Breast epithelium (tissue), 4 donors: ENCODE results near the gene CIT. TPM values are rescaled to one million over a fixed set of nuclear protein-coding genes. Genes with fewer than 3 reads are reported as not detected.

Experiments used
- DNase-seq, 2 donors: peaks; one replicate each; pipeline ENCODE4 v3.0.0-alpha.2; 2019; ENCODE audit warnings: low spot score in 2 of 2
- H3K27ac ChIP-seq, 2 donors: fragments of 200-600 bp; sonication (generic) in 1 of 2; one replicate each; pipeline ENCODE4 v1.5.1; 2016 to 2019; ENCODE audit warnings: mild to moderate bottlenecking in 1 of 2
- H3K27me3 ChIP-seq, 2 donors: fragments of 200-600 bp; sonication (generic) in 1 of 2; one replicate each; pipeline versions ENCODE4 v1.5.1 to v1.6.0; 2017 to 2019; ENCODE audit warnings: control low read depth in 1 of 2, mild to moderate bottlenecking in 1 of 2
- H3K36me3 ChIP-seq: fragments of 200-600 bp; one replicate; pipeline ENCODE4 v1.5.1; 2019
- H3K4me1 ChIP-seq, 2 donors: fragments of 200-600 bp; sonication (generic); one replicate each; pipeline ENCODE4 v1.5.1; 2016 to 2019; ENCODE audit warnings: control low read depth in 1 of 2
- H3K4me3 ChIP-seq, 3 donors: fragments of 200-600 bp; sonication (generic); 1 replicate in 2 of 3; 2 replicates in 1 of 3; pipeline ENCODE4 v1.5.1; 2016 to 2019; ENCODE audit warnings: mild to moderate bottlenecking in 3 of 3, moderate library complexity in 2 of 3
- H3K9me3 ChIP-seq, 2 donors: fragments of 200-600 bp; sonication (generic) in 1 of 2; one replicate each; pipeline ENCODE4 v1.5.1; 2016 to 2019; ENCODE audit warnings: control low read depth in 1 of 2
- POLR2A ChIP-seq: fragments of 450-650 bp; IDR thresholded peaks from one replicate; pipeline ENCODE4 v1.6.1; 2016; ENCODE audit warnings: antibody characterized with exemption, mild to moderate bottlenecking, moderate library complexity
- POLR2AphosphoS5 ChIP-seq, 3 donors: sonication (generic); formaldehyde crosslinking; IDR thresholded peaks; one replicate each; pipeline ENCODE4 v1.6.1; 2017; ENCODE audit warnings: antibody characterized with exemption in 3 of 3
- intact Hi-C: fragments of 100-400 bp; cut with DNase I; formaldehyde crosslinking; loops from one replicate; pipeline ENCODE4 v1.15.1; 2023; ENCODE audit warnings: low total_unique reads
- total RNA-seq, 3 donors: library from RNA; depleted of rRNA; stranded (reverse); fragments of >200 nt; gene quantifications; one replicate each; pipeline ENCODE4 v1.1.0, GENCODE V29; 2016
- TF ChIP-seq, protein P1 (sequence below), 3 donors: fragments of 450-650 bp; IDR thresholded peaks; one replicate each; pipeline ENCODE4 v1.5.1; 2016 to 2017; ENCODE audit warnings: antibody characterized with exemption in 3 of 3, mild to moderate bottlenecking in 3 of 3, moderate library complexity in 3 of 3

CIT gene
- total RNA-seq, 3 donors from 2014 or later = 1.3 to 9.5 (median 2.4) TPM

DNA sequence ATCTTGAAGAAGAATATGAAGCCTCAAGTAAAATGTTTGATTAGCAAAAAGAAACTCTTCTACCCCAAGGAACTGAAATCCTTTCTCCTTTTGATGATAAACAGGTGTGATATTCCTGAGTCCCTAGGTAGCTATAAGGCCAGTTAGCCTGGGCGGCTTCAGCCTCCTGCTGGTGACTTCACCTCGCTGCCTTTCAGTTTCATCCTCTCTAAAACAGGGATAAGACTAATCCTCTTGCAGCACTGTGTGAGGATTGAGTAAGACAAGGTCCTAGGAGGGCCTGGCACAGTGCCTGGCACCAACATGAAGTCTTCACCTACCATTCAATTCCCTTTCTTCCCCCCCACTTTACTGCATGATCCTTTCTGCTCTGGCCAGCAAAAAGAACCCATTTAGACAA is 42.1 kb downstream of the CIT start:
- intact Hi-C loops = no loop called here
- DNase-seq = no peak
- Histone ChIP-seq H3K27ac (no peak overlapping the region), H3K4me1 (no peaks in the 10 kb centered on the region), H3K27me3 (no peaks in the 10 kb centered on the region), H3K36me3 (no peaks in the 10 kb centered on the region), H3K9me3 (no peaks in the 10 kb centered on the region), H3K4me3 (no peak overlapping the region)
- TF ChIP-seq, protein P1, sequence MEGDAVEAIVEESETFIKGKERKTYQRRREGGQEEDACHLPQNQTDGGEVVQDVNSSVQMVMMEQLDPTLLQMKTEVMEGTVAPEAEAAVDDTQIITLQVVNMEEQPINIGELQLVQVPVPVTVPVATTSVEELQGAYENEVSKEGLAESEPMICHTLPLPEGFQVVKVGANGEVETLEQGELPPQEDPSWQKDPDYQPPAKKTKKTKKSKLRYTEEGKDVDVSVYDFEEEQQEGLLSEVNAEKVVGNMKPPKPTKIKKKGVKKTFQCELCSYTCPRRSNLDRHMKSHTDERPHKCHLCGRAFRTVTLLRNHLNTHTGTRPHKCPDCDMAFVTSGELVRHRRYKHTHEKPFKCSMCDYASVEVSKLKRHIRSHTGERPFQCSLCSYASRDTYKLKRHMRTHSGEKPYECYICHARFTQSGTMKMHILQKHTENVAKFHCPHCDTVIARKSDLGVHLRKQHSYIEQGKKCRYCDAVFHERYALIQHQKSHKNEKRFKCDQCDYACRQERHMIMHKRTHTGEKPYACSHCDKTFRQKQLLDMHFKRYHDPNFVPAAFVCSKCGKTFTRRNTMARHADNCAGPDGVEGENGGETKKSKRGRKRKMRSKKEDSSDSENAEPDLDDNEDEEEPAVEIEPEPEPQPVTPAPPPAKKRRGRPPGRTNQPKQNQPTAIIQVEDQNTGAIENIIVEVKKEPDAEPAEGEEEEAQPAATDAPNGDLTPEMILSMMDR (IDR thresholded peaks at IDR 0.05) = no peak
- TF ChIP-seq POLR2A = no peak
- no peak for TF ChIP-seq POLR2AphosphoS5 (IDR thresholded peaks at IDR 0.05)

DNA sequence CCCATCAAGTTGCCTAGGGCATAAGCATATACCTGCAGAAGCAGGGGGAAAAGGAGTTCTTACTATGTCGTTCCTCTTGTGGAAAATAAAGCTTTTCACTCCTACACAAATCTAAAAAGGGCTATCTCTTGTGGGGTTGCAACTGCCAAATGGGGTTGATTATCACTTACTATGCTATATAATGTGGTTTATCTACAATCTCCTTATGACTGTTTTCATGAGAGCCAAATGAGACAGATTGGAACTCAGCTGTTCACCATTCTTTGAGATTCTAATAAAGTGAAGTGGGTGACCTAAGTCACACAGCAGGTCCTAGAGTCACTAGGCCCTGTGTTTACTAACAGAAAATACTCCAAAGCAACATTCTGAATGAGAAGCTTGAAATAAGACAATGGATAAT is 47.7 kb downstream of the CIT start:
- Histone ChIP-seq H3K4me3 (no peak overlapping the region), H3K27me3 (no peaks in the 10 kb centered on the region), H3K9me3 (no peaks in the 10 kb centered on the region), H3K36me3 (no peaks in the 10 kb centered on the region), H3K4me1 (no peaks in the 10 kb centered on the region), H3K27ac (no peak overlapping the region)
- no peak for TF ChIP-seq POLR2A
- TF ChIP-seq, protein P1 (IDR thresholded peaks at IDR 0.05) = no peak
- no peak for TF ChIP-seq POLR2AphosphoS5 (IDR thresholded peaks at IDR 0.05)
- no peak for DNase-seq
- intact Hi-C loops = loop anchor here (5.0 kb wide), 1 partner anchor 1817 kb away; no protein-coding TSS in a partner anchor

DNA sequence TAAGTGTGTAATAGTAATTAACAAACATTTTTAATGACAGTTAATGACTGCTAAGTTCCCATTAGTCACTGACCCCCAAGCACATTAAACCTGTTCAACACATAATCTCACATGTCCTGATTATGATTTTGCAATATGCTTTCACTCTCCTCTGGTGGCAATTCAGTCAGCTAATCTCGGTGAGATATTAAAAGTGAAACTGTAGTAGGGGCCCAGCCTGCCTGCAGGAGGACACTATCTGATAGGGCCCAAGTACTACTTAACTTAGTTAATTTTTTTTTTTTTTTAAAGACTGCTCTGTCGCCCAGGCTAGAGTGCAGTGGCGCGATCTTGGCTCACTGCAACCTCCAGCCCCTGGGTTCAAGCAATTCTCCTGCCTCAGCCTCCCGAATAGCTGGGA is 48.8 kb downstream of the CIT start:
- TF ChIP-seq, protein P1 (IDR thresholded peaks at IDR 0.05) = no peak
- TF ChIP-seq POLR2A (no peak), POLR2AphosphoS5 (IDR thresholded peaks at IDR 0.05) (no peak)
- no peaks in the 10 kb centered on the region for H3K36me3 ChIP-seq
- no peaks in the 10 kb centered on the region for H3K27me3 ChIP-seq
- H3K4me3 ChIP-seq = no peak overlapping the region
- no peak for DNase-seq
- no peaks in the 10 kb centered on the region for H3K4me1 ChIP-seq
- intact Hi-C loops = loop anchor here (5.0 kb wide), 1 partner anchor 1816 kb away; no protein-coding TSS in a partner anchor
- H3K27ac ChIP-seq = no peak overlapping the region
- H3K9me3 ChIP-seq = no peaks in the 10 kb centered on the region

DNA sequence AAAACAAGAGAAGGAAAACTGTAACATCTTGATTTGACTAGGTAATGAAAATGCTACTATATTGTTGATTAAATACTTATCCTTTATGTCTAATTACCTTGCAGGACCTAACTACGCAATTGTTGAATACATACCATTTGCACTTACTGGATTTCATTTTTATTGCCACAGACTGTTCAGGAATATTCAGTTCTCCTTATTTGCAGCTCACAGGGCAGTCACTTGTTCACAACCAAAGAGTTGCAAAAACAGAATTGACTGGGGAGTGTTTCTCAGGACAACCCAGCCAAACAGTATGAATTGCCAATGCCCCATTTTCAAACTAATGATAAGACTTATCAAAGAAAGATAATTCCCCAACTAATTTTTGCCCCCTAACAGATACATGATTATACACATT is 49.4 kb downstream of the CIT start:
- intact Hi-C loops = loop anchor here (5.0 kb wide), 1 partner anchor 1815 kb away; no protein-coding TSS in a partner anchor
- no peak overlapping the region for H3K4me3 ChIP-seq
- H3K36me3 ChIP-seq = no peaks in the 10 kb centered on the region
- no peaks in the 10 kb centered on the region for H3K9me3 ChIP-seq
- H3K4me1 ChIP-seq = no peaks in the 10 kb centered on the region
- H3K27me3 ChIP-seq = no peaks in the 10 kb centered on the region
- H3K27ac ChIP-seq = no peak overlapping the region
- TF ChIP-seq POLR2AphosphoS5 (IDR thresholded peaks at IDR 0.05) (no peak), POLR2A (no peak)
- TF ChIP-seq, protein P1 (IDR thresholded peaks at IDR 0.05) = no peak
- DNase-seq = no peak

DNA sequence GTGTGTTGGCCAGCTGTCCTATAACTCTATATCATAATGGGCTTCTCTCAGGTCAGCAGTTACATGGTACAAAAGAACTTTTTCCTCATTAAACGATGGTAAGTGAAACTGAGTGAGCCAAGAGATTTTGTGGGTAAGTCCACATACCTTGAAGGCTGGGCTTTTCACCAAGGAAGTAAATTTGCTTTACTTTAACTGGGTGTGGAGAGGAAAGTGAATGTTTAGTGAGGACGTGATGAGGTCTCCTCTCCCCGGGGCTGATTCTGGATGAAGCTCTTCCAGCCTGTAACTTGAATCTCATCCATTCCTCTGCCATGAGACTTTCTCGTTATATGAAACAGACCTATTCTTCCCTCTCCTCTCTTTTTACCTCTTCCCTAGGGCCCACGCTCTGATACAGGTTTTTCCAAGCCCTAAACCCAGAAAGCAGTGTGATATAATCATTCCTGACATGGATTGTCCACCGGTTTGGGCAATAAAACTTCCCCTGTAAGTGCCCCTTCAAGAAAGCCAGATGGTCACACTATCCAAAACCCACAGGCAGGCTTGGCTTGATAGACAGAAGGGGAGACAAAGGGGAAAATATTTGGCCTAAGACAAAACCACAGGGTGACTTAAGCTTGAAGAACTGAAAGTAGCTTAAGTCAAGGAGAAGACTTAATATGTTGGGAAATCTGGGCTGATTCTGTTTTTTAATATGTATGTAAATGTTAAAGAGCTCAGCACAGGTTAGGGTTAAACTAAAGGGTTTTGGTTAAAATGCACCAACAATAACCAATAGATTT is 50.3 kb downstream of the CIT start:
- H3K9me3 ChIP-seq = no peaks in the 10 kb centered on the region
- no peak overlapping the region for H3K4me3 ChIP-seq
- H3K27me3 ChIP-seq = no peaks in the 10 kb centered on the region
- no peak for DNase-seq
- no peak overlapping the region for H3K27ac ChIP-seq
- no peaks in the 10 kb centered on the region for H3K36me3 ChIP-seq
- intact Hi-C loops = loop anchor here (5.0 kb wide), 1 partner anchor 1815 kb away; no protein-coding TSS in a partner anchor
- H3K4me1 ChIP-seq = no peaks in the 10 kb centered on the region
- TF ChIP-seq POLR2A = no peak
- no peak for TF ChIP-seq POLR2AphosphoS5 (IDR thresholded peaks at IDR 0.05)
- TF ChIP-seq, protein P1 (IDR thresholded peaks at IDR 0.05) = no peak
